NCI-H2107 treated with DMSO at 0.1 percent for 48 hours (cell line): ENCODE results near the gene HBZ.
A peak's percentile ranks its signal among the peaks of the same experiment; 100 is the strongest.
"Not testable (repeated sequence)": the region's sequence is repeated elsewhere in the genome, so short reads cannot be mapped to it uniquely, and the experiment has no call there.

Source experiments
- DNase-seq: peaks from one replicate; lab custom pipeline; 2025; ENCODE audit not compliant: unreplicated experiment; lab: John Stamatoyannopoulos, UW

HBZ gene

GRCh38 chr16:152141-153128 lies at the start of gene HBZ:
Gene HBZ (plus strand): TSS chr16:152644. CDS start chr16:152910, 266 bp downstream.
- DNase-seq = no peak

- DNase-seq = no peak
These were observed 48.1 kb upstream of the HBZ start for GRCh38 chr16:104355-104754.

- DNase-seq = no peak
These were observed 47.5 kb upstream of the HBZ start for GRCh38 chr16:104928-105327.

- no peak for DNase-seq
These were observed 46.9 kb upstream of the HBZ start for GRCh38 chr16:105521-105920.

GRCh38 chr16:106623-107324 lies 45.7 kb upstream of the HBZ start:
- peak; percentile 87 for DNase-seq

- no peak for DNase-seq
These were observed 40.1 kb upstream of the HBZ start for GRCh38 chr16:112153-112840.

GRCh38 chr16:114327-114726 lies 38.1 kb upstream of the HBZ start:
- no peak for DNase-seq

GRCh38 chr16:116015-116414 lies 36.4 kb upstream of the HBZ start:
- DNase-seq = no peak

GRCh38 chr16:117379-118365 lies 34.8 kb upstream of the HBZ start:
- DNase-seq = peak; percentile 34

GRCh38 chr16:118857-119256 lies 33.6 kb upstream of the HBZ start:
- no peak for DNase-seq

GRCh38 chr16:119295-119694 lies 33.1 kb upstream of the HBZ start:
- no peak for DNase-seq

GRCh38 chr16:119835-120491 lies 32.5 kb upstream of the HBZ start:
- no peak for DNase-seq

- DNase-seq = no peak
These were observed 31.7 kb upstream of the HBZ start for GRCh38 chr16:120756-121155.

- DNase-seq = no peak
These were observed 30.1 kb upstream of the HBZ start for GRCh38 chr16:122361-122760.

- not testable (repeated sequence) for DNase-seq
These were observed 28.7 kb upstream of the HBZ start for GRCh38 chr16:123558-124350.

- DNase-seq = no peak
These were observed 27.4 kb upstream of the HBZ start for GRCh38 chr16:125011-125410.

- DNase-seq = no peak
These were observed 23.4 kb upstream of the HBZ start for GRCh38 chr16:129075-129474.

- no peak for DNase-seq
These were observed 21.8 kb upstream of the HBZ start for GRCh38 chr16:130533-131173.

GRCh38 chr16:132120-132519 lies 20.3 kb upstream of the HBZ start:
- DNase-seq = no peak
